Measurements from ENCODE around the gene CRYZL1.

Gene CRYZL1

GRCh38 chr21:33674226-33674625, 32.7 kb upstream of the CRYZL1 start:
- no peak for DNase-seq (ENCODE audit: low read depth, low spot score)
- CTCF ChIA-PET: no interaction called here
- no peak for TF ChIP-seq CTCF (IDR thresholded peaks at IDR 0.05; ENCODE audit: insufficient read depth, low read length, missing control alignments)
- POLR2A ChIA-PET: no interaction called here
- no peak overlapping the region for H3K4me3 ChIP-seq (ENCODE audit: low read depth, low read length)

- POLR2A ChIA-PET: no interaction called here
Observed at GRCh38 chr21:33673473-33673872, 31.9 kb upstream of the CRYZL1 start.

GRCh38 chr21:33670076-33670978, 28.8 kb upstream of the CRYZL1 start:
- ChIA-PET POLR2A (no interaction called here), CTCF (interaction anchor here (1.0 kb wide), 1 partner anchor 62 kb away, joined by 4 read pairs; no protein-coding TSS in a partner anchor)
- TF ChIP-seq CTCF (IDR thresholded peaks at IDR 0.05; ENCODE audit: insufficient read depth, low read length, missing control alignments): no peak
- no peak for DNase-seq (ENCODE audit: low read depth, low spot score)
- H3K4me3 ChIP-seq (ENCODE audit: low read depth, low read length): no peak overlapping the region

More at GRCh38 chr21:33673473-33673872, 31.9 kb upstream of the CRYZL1 start:
- CTCF ChIA-PET: no interaction called here
- no peak for TF ChIP-seq CTCF (IDR thresholded peaks at IDR 0.05; ENCODE audit: insufficient read depth, low read length, missing control alignments)
- H3K4me3 ChIP-seq (ENCODE audit: low read depth, low read length): no peak overlapping the region
- DNase-seq (ENCODE audit: low read depth, low spot score): no peak

GRCh38 chr21:33668620-33669019, 27.1 kb upstream of the CRYZL1 start:
- ChIA-PET POLR2A (interaction anchor here (1.0 kb wide), 1 partner anchor 31 kb away, joined by 3 read pairs; no protein-coding TSS in a partner anchor), CTCF (no interaction called here)
- no peak for TF ChIP-seq CTCF (IDR thresholded peaks at IDR 0.05; ENCODE audit: insufficient read depth, low read length, missing control alignments)
- H3K4me3 ChIP-seq (ENCODE audit: low read depth, low read length): no peak overlapping the region
- no peak for DNase-seq (ENCODE audit: low read depth, low spot score)

- no peak for DNase-seq (ENCODE audit: low read depth, low spot score)
- no peak for TF ChIP-seq CTCF (IDR thresholded peaks at IDR 0.05; ENCODE audit: insufficient read depth, low read length, missing control alignments)
- ChIA-PET POLR2A (interaction anchor here (1.0 kb wide), 1 partner anchor 30 kb away, joined by 3 read pairs; no protein-coding TSS in a partner anchor), CTCF (no interaction called here)
- no peak overlapping the region for H3K4me3 ChIP-seq (ENCODE audit: low read depth, low read length)
Observed at GRCh38 chr21:33668180-33668579, 26.6 kb upstream of the CRYZL1 start.

- ChIA-PET POLR2A (interaction anchor here (0.6 to 1.0 kb wide), 2 partner anchors 30 to 42 kb away, joined by 3 read pairs; no protein-coding TSS in a partner anchor), CTCF (no interaction called here)
- DNase-seq (ENCODE audit: low read depth, low spot score): no peak
- TF ChIP-seq CTCF (IDR thresholded peaks at IDR 0.05; ENCODE audit: insufficient read depth, low read length, missing control alignments): no peak
- H3K4me3 ChIP-seq (ENCODE audit: low read depth, low read length): no peak overlapping the region
Observed at GRCh38 chr21:33667636-33668035, 26.1 kb upstream of the CRYZL1 start.
